Transverse colon (tissue), 4 donors: ENCODE results near the gene SYNPO2. TPM values are rescaled to one million over a fixed set of nuclear protein-coding genes. Genes with fewer than 3 reads are reported as not detected.

Experiments
- DNase-seq: peaks from one replicate; pipeline ENCODE4 v3.0.0-alpha.2; 2019
- H3K27ac ChIP-seq, 4 donors: fragments of 200-600 bp; sonication (generic); 2 replicates each; pipeline ENCODE4 v1.5.1; 2016 to 2018; ENCODE audit warnings: inconsistent platforms in 4 of 4
- H3K27me3 ChIP-seq: fragments of 200-600 bp; sonication (generic); 2 replicates; pipeline ENCODE4 v1.5.1; 2017; ENCODE audit warnings: inconsistent platforms
- H3K36me3 ChIP-seq, 4 donors: fragments of 200-600 bp; sonication (generic); 2 replicates each; pipeline ENCODE4 v1.5.1; 2017 to 2019; ENCODE audit warnings: inconsistent platforms in 4 of 4
- H3K4me1 ChIP-seq, 4 donors: fragments of 200-600 bp; sonication (generic); 2 replicates each; pipeline ENCODE4 v1.5.1; 2017 to 2020; ENCODE audit warnings: inconsistent platforms in 4 of 4
- H3K4me3 ChIP-seq, 4 donors: fragments of 200-600 bp; sonication (generic); 1 replicate in 1 of 4; 2 replicates in 3 of 4; pipeline versions ENCODE4 v1.5.1 to v1.6.1; 2017 to 2019; ENCODE audit warnings: inconsistent platforms in 4 of 4
- H3K9me3 ChIP-seq, 2 donors: fragments of 200-600 bp; sonication (generic); 2 replicates each; pipeline ENCODE4 v1.5.1; 2017 to 2019; ENCODE audit warnings: inconsistent platforms in 2 of 2
- EP300 ChIP-seq: sonication (generic); formaldehyde crosslinking; IDR thresholded peaks from one replicate; pipeline ENCODE4 v1.6.1; 2017; ENCODE audit warnings: antibody characterized with exemption, low read depth
- POLR2A ChIP-seq: fragments of 450-650 bp; IDR thresholded peaks from one replicate; pipeline ENCODE4 v1.6.1; 2016; ENCODE audit warnings: antibody characterized with exemption, mild to moderate bottlenecking, moderate library complexity
- POLR2AphosphoS5 ChIP-seq, 3 donors: sonication (generic); formaldehyde crosslinking; IDR thresholded peaks; one replicate each; pipeline ENCODE4 v1.6.1; 2016; ENCODE audit warnings: antibody characterized with exemption in 3 of 3
- WGBS, 2 donors: methylation state at CpG; one replicate each; pipeline ENCODE4 v1.1.5; 2018; ENCODE audit warnings: low coverage in 1 of 2; 5-methylcytosine and 5-hydroxymethylcytosine counted together
- in situ Hi-C, 4 donors: fragments of 200-750 bp; cut with MboI; loops; one replicate each; pipeline versions ENCODE4 v1.15.0 to v1.15.1; 2017; ENCODE audit warnings: low sequenced_read_pairs in 3 of 4, low pct_ligation_motif_present in 1 of 4, low pct_unique_long_range_greater_than_20kb in 1 of 4
- intact Hi-C: fragments of 100-400 bp; cut with DNase I; formaldehyde crosslinking; loops from one replicate; pipeline ENCODE4 v1.15.1; 2023; ENCODE audit warnings: low total_unique reads
- total RNA-seq, 4 donors: library from RNA; depleted of rRNA; stranded (reverse); fragments of >200 nt; gene quantifications; one replicate each; pipeline ENCODE4 v1.1.0, GENCODE V29; 2016
- TF ChIP-seq, protein P1 (sequence below), 5 experiments: fragments of 200-600 bp in 3 of 5; fragments of 450-650 bp in 2 of 5; sonication (generic) in 3 of 5; IDR thresholded peaks; 1 replicate in 2 of 5; 2 replicates in 3 of 5; pipeline ENCODE4 v1.5.1; 2016 to 2017; ENCODE audit warnings: antibody characterized with exemption in 5 of 5, inconsistent platforms in 3 of 5, mild to moderate bottlenecking in 2 of 5, moderate library complexity in 1 of 5

SYNPO2 gene
- total RNA-seq, 4 donors from 2014 or later, result 99.7 to 400 (median 145) TPM

DNA sequence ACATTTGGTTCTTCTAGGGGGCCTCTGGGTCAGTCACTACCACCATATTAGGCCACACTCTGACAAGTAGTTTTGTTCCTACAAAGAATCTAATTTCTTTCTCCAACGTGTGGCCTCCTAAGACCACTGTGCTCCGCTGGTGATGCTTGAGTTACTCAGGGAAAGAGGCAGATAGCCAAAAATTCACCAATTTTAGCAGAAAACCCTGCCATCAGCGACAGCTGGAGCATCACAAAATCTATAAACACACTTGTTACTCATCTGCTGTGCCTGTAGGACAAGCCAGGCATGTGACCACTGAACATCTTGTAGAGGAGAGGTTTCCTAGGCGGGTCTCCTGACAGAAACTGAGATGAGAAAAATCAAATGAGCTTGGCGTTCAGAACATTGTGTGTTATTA lies 105.4 kb downstream of the SYNPO2 start:
- DNase-seq, result peak; percentile 41
- Histone ChIP-seq H3K4me3 (no peak overlapping the region), H3K27ac (peak overlapping the region; percentile 82 to 87 (median 84)), H3K9me3 (no peaks in the 10 kb centered on the region), H3K36me3 (no peaks in the 10 kb centered on the region), H3K27me3 (no peaks in the 10 kb centered on the region), H3K4me1 (peaks cover 2 to 60% (median 6%) of the 10 kb centered on the region in 4 donors)
- 78 to 80% methylated on average over 2 to 5 of the region's 5 CpGs for WGBS, 2 donors
- in situ Hi-C loops, result loop anchor here (25.0 kb wide), 2 partner anchors 232 to 493 kb away; no protein-coding TSS in a partner anchor
- TF ChIP-seq EP300 (no peak), POLR2AphosphoS5 (IDR thresholded peaks at IDR 0.05) (peak; percentile 49 to 85 (median 75)), POLR2A (no peak)
- TF ChIP-seq, protein P1, sequence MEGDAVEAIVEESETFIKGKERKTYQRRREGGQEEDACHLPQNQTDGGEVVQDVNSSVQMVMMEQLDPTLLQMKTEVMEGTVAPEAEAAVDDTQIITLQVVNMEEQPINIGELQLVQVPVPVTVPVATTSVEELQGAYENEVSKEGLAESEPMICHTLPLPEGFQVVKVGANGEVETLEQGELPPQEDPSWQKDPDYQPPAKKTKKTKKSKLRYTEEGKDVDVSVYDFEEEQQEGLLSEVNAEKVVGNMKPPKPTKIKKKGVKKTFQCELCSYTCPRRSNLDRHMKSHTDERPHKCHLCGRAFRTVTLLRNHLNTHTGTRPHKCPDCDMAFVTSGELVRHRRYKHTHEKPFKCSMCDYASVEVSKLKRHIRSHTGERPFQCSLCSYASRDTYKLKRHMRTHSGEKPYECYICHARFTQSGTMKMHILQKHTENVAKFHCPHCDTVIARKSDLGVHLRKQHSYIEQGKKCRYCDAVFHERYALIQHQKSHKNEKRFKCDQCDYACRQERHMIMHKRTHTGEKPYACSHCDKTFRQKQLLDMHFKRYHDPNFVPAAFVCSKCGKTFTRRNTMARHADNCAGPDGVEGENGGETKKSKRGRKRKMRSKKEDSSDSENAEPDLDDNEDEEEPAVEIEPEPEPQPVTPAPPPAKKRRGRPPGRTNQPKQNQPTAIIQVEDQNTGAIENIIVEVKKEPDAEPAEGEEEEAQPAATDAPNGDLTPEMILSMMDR (IDR thresholded peaks at IDR 0.05), result no peak
- intact Hi-C loops, result no loop called here

DNA sequence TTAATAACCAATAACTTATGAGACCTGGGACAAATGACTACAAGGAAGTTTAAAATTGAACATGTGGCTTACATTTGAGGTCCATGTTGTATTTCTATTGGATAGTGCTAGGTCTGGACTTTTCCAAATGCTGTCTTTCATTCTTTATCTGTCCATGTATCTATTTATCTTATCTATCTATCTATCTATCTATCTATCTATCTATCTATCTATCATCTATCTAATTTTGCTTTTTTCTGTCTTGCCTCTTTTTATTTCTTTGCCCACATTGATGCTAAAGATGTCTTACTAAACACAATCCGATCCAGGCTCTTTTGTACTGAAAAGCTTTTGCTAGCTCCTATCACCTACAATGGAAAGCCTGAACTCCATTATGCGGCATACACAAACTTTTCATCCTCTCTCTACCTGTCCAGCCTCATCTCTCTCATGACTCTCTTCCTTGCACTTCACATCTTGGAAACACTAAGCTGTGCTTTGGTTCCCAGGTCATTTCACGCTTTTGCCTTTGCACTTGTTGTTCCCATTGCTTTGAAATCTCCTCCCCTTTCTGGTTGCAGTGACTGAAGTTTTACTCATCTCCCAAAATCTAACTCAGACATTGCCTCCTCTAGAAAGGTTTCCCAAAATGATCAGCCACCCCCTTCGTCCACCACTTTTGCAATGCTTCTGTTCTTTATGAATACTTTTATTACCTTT lies 107.2 kb downstream of the SYNPO2 start:
- in situ Hi-C loops (loop anchor here (25.0 kb wide), 2 partner anchors 234 to 491 kb away; no protein-coding TSS in a partner anchor), intact Hi-C loops (no loop called here)
- Histone ChIP-seq H3K27ac (peak overlapping the region; percentile 82 to 87 (median 84)), H3K4me3 (no peak overlapping the region), H3K4me1 (peaks cover 0 to 60% (median 6%) of the 10 kb centered on the region in 4 donors), H3K9me3 (no peaks in the 10 kb centered on the region), H3K27me3 (no peaks in the 10 kb centered on the region), H3K36me3 (no peaks in the 10 kb centered on the region)
- no peak for TF ChIP-seq POLR2A
- no peak for TF ChIP-seq POLR2AphosphoS5 (IDR thresholded peaks at IDR 0.05)
- no peak for TF ChIP-seq EP300
- no peak for DNase-seq
- WGBS, 2 donors, result 90 to 94% methylated on average over 4 of the region's 4 CpGs

DNA sequence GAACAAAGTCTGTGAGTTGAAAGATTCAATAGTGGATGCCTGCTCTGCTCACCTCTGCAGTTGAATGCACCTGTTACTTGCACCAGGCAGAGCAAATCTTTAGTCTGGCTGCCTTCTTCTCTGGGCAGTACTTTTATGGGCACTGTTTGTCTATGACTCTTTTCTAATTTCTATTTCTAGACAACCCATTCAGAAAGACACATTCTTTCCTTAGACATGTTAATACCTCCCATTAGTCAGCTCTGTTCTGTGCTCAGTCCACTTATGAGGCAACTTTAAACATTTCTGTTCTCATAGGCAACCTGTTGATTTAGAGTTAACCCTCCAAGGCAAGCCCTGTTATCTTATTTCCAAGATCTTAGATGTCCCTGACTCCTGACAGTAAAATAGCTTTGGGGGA lies 108.9 kb downstream of the SYNPO2 start:
- intact Hi-C loops, result no loop called here
- H3K27me3 ChIP-seq, result no peaks in the 10 kb centered on the region
- no peak for TF ChIP-seq POLR2A
- TF ChIP-seq EP300, result no peak
- TF ChIP-seq, protein P1 (IDR thresholded peaks at IDR 0.05), result no peak
- peak; percentile 53 to 84 (median 73) for TF ChIP-seq POLR2AphosphoS5 (IDR thresholded peaks at IDR 0.05)
- H3K4me3 ChIP-seq, result no peak overlapping the region
- in situ Hi-C loops, result loop anchor here (25.0 kb wide), 2 partner anchors 235 to 490 kb away; no protein-coding TSS in a partner anchor
- H3K4me1 ChIP-seq, result peaks cover 0 to 46% (median 6%) of the 10 kb centered on the region in 4 donors
- H3K36me3 ChIP-seq, result no peaks in the 10 kb centered on the region
- no peak for DNase-seq
- no peaks in the 10 kb centered on the region for H3K9me3 ChIP-seq
- H3K27ac ChIP-seq, result peak overlapping the region; percentile 82 to 87 (median 84)

DNA sequence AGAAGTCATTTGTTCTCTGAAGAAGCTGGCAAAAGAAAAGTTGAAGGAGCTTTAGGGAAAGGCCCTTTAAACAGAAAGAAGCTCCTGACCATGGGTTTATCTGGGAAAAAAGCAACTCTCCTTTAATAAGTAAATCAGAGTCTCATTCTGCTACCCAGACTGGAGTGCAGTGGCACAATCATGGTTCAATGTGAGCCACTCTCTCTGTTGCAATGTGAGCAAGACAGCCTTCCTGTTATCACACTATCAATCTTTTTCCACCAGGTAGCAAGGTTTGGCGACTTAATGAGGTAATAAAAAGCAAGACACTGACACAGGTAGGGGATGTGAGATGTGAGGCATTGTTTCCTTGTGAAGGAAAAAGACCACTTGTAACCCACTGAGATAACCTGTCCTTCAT lies 111.3 kb downstream of the SYNPO2 start:
- H3K27ac ChIP-seq, result peak overlapping the region; percentile 82 to 87 (median 84)
- DNase-seq, result no peak
- H3K36me3 ChIP-seq, result no peaks in the 10 kb centered on the region
- H3K4me3 ChIP-seq, result no peak overlapping the region
- H3K4me1 ChIP-seq, result peaks cover 0 to 37% (median 5%) of the 10 kb centered on the region in 4 donors
- TF ChIP-seq POLR2AphosphoS5 (IDR thresholded peaks at IDR 0.05), result no peak
- TF ChIP-seq, protein P1 (IDR thresholded peaks at IDR 0.05), result no peak
- no peak for TF ChIP-seq EP300
- no peak for TF ChIP-seq POLR2A
- in situ Hi-C loops, result loop anchor here (25.0 kb wide), 2 partner anchors 238 to 487 kb away; no protein-coding TSS in a partner anchor
- intact Hi-C loops, result no loop called here
- no peaks in the 10 kb centered on the region for H3K9me3 ChIP-seq
- H3K27me3 ChIP-seq, result no peaks in the 10 kb centered on the region
- 47% methylated on average over 1 of the region's 1 CpG; no CpG with 5 or more reads in 1 of the 2 donors for WGBS, 2 donors
